Neural progenitor cell (in vitro differentiated cells): Measurements from ENCODE around the gene PIP4K2A. TPM values are rescaled to one million over a fixed set of nuclear protein-coding genes. Genes with fewer than 3 reads are reported as not detected.

Experiments
- DNase-seq: peaks from one replicate; pipeline ENCODE4 v3.0.0-alpha.2; 2016; ENCODE audit warnings: low spot score
- H2AFZ ChIP-seq: fragments of 200-600 bp; sonication (generic); replicated peaks from 2 replicates; pipeline ENCODE4 v1.6.1; 2016; ENCODE audit warnings: antibody characterized with exemption
- H3F3A ChIP-seq: fragments of 200-600 bp; sonication (generic); 2 replicates; pipeline ENCODE4 v1.6.1; 2016; ENCODE audit warnings: antibody characterized with exemption, low read depth
- H3K27ac ChIP-seq: fragments of 200-600 bp; sonication (generic); 2 replicates; pipeline ENCODE4 v1.5.1; 2016; ENCODE audit warnings: mild to moderate bottlenecking
- H3K27me3 ChIP-seq: fragments of 200-600 bp; sonication (generic); 2 replicates; pipeline ENCODE4 v1.6.1; 2016; ENCODE audit warnings: mild to moderate bottlenecking, moderate library complexity
- H3K36me3 ChIP-seq: fragments of 200-600 bp; sonication (generic); 2 replicates; pipeline ENCODE4 v1.5.1; 2016
- H3K4me1 ChIP-seq: fragments of 200-600 bp; sonication (generic); 2 replicates; pipeline ENCODE4 v1.6.1; 2016; ENCODE audit warnings: mixed run types
- H3K4me2 ChIP-seq: fragments of 200-600 bp; sonication (generic); 2 replicates; pipeline ENCODE4 v1.6.1; 2016
- H3K4me3 ChIP-seq: fragments of 200-600 bp; sonication (generic); 2 replicates; pipeline ENCODE4 v1.5.1; 2016
- H3K79me2 ChIP-seq: fragments of 200-600 bp; sonication (generic); 2 replicates; pipeline ENCODE4 v1.6.1; 2016; ENCODE audit warnings: low read depth
- H3K9ac ChIP-seq: fragments of 200-600 bp; sonication (generic); 2 replicates; pipeline ENCODE4 v1.6.1; 2016
- H3K9me3 ChIP-seq: fragments of 200-600 bp; sonication (generic); 2 replicates; pipeline ENCODE4 v1.5.1; 2016; ENCODE audit warnings: low read depth
- H4K20me1 ChIP-seq: fragments of 200-600 bp; sonication (generic); 2 replicates; pipeline ENCODE4 v1.6.1; 2016; ENCODE audit warnings: low read depth
- H3K27ac Mint-ChIP-seq: 3 replicates; pipeline ENCODE4 v1.8.0; 2021; ENCODE audit warnings: mixed read lengths
- H3K27me3 Mint-ChIP-seq: 2 replicates; pipeline ENCODE4 v1.8.0; 2022; ENCODE audit warnings: low read depth, mild to moderate bottlenecking, inconsistent platforms, moderate library complexity, mixed read lengths; ENCODE audit not compliant: insufficient read depth
- H3K36me3 Mint-ChIP-seq: 3 replicates; pipeline ENCODE4 v1.8.0; 2021; ENCODE audit warnings: mixed read lengths
- H3K4me1 Mint-ChIP-seq: 3 replicates; pipeline ENCODE4 v1.8.0; 2021; ENCODE audit warnings: mixed read lengths
- H3K4me3 Mint-ChIP-seq: 3 replicates; pipeline ENCODE4 v1.8.0; 2021; ENCODE audit warnings: mild to moderate bottlenecking, moderate library complexity, mixed read lengths
- H3K9me3 Mint-ChIP-seq: 3 replicates; pipeline ENCODE4 v1.8.0; 2020; ENCODE audit warnings: mixed read lengths
- CTCF ChIP-seq: fragments of 200-600 bp; sonication (generic); IDR thresholded peaks from 2 replicates; pipeline ENCODE4 v1.5.1; 2017; ENCODE audit warnings: antibody characterized with exemption, mild to moderate bottlenecking
- EZH2 ChIP-seq: fragments of 200-600 bp; sonication (generic); IDR thresholded peaks from 2 replicates; pipeline ENCODE4 v1.6.1; 2017; ENCODE audit warnings: antibody characterized with exemption, mild to moderate bottlenecking, moderate library complexity
- EZH2phosphoT487 ChIP-seq: fragments of 200-600 bp; sonication (generic); IDR thresholded peaks from 2 replicates; pipeline ENCODE4 v1.6.1; 2017; ENCODE audit warnings: antibody characterized with exemption
- total RNA-seq: library from RNA; depleted of rRNA; stranded (reverse); fragments of >200 nt; gene quantifications from 2 replicates; pipeline ENCODE4 v1.2.3, GENCODE V29; 2015; ENCODE audit warnings: low replicate concordance

Gene PIP4K2A
- total RNA-seq, 1 donor from 2014 or later, result 37.6 TPM

DNA sequence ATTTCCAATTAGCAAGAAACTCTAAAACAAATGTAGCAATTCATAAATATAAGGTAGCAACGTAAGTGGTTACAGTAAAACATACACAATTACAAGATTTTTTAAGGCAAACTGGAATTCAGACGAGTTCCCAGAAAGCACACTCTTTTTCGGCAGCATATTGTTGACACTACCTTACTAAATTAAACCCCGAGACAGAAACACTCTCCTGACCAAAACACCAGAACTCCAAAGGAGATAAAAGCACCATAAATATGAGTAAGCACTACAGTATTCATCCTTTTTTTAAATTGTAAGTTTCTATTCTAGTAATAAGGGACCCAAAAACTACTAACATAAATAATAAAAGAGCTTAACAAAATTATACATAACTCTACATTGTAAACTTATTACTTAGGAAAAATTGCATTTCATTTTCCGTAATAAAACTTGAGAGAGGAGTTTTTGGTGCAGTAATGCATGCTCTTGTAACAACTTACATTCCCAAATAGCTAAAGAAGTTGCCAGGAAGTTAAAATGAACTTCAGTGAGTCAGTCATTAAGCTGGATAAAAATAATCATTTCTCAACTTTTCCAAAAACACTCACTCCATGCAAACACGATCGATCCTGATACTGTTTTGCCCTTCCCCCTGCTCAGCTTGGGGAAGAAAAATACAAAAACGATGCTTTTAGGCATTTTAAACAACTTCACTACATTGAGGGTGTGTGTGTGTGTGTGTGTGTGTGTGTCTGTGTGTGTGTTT, 2.0 kb downstream of the PIP4K2A start:
- no peak overlapping the region for H2AFZ ChIP-seq
- peaks cover 49% of the 10 kb centered on the region for H4K20me1 ChIP-seq
- Mint-ChIP-seq H3K27ac (no peak overlapping the region), H3K4me1 (peaks cover 16% of the 10 kb centered on the region), H3K27me3 (peaks cover 17% of the 10 kb centered on the region), H3K4me3 (peak overlapping the region; percentile 90), H3K9me3 (no peaks in the 10 kb centered on the region), H3K36me3 (peaks cover 5% of the 10 kb centered on the region)
- H3K9ac ChIP-seq, result no peak overlapping the region
- no peaks in the 10 kb centered on the region for H3K9me3 ChIP-seq
- H3K79me2 ChIP-seq, result peaks cover 65% of the 10 kb centered on the region
- H3K4me3 ChIP-seq, result peak overlapping the region; percentile 71
- no peak for DNase-seq
- peaks cover 34% of the 10 kb centered on the region for H3K27me3 ChIP-seq
- H3K36me3 ChIP-seq, result no peaks in the 10 kb centered on the region
- H3K4me1 ChIP-seq, result peaks cover 9% of the 10 kb centered on the region
- peak overlapping the region; percentile 92 for H3K4me2 ChIP-seq
- TF ChIP-seq CTCF, result no peak
- no peak for TF ChIP-seq EZH2phosphoT487
- no peak overlapping the region for H3K27ac ChIP-seq
- H3F3A ChIP-seq, result peaks cover 8% of the 10 kb centered on the region

DNA sequence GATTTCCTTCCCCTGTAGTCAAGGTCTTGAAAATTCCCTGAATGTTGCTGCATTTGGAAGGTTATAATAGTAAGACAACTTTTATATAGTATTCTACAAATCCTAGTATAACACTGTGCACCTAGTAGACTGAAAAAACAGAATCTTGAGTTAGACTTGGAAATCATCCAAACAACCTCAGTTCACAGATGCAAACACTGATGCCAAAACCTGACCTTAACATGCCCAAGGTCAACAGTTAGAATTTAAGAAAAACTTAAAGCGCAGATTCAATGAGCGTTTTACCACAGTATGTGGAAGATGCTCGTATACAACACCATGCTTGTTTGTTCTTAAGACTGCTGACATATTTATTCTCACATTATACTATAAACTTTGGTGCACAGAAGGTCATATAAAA, 3.0 kb downstream of the PIP4K2A start:
- H3K4me3 ChIP-seq, result no peak overlapping the region
- peaks cover 55% of the 10 kb centered on the region for H4K20me1 ChIP-seq
- Mint-ChIP-seq H3K27ac (no peak overlapping the region), H3K36me3 (peaks cover 5% of the 10 kb centered on the region), H3K4me1 (peaks cover 16% of the 10 kb centered on the region), H3K4me3 (no peak overlapping the region), H3K9me3 (no peaks in the 10 kb centered on the region), H3K27me3 (peaks cover 12% of the 10 kb centered on the region)
- H3K27ac ChIP-seq, result no peak overlapping the region
- H3K4me2 ChIP-seq, result no peak overlapping the region
- H3F3A ChIP-seq, result peaks cover 8% of the 10 kb centered on the region
- no peak for DNase-seq
- H3K9ac ChIP-seq, result no peak overlapping the region
- no peaks in the 10 kb centered on the region for H3K9me3 ChIP-seq
- TF ChIP-seq EZH2 (no peak), CTCF (no peak), EZH2phosphoT487 (no peak)
- no peak overlapping the region for H2AFZ ChIP-seq
- H3K79me2 ChIP-seq, result peaks cover 75% of the 10 kb centered on the region
- peaks cover 9% of the 10 kb centered on the region for H3K4me1 ChIP-seq
- H3K36me3 ChIP-seq, result no peaks in the 10 kb centered on the region
- H3K27me3 ChIP-seq, result peaks cover 34% of the 10 kb centered on the region

DNA sequence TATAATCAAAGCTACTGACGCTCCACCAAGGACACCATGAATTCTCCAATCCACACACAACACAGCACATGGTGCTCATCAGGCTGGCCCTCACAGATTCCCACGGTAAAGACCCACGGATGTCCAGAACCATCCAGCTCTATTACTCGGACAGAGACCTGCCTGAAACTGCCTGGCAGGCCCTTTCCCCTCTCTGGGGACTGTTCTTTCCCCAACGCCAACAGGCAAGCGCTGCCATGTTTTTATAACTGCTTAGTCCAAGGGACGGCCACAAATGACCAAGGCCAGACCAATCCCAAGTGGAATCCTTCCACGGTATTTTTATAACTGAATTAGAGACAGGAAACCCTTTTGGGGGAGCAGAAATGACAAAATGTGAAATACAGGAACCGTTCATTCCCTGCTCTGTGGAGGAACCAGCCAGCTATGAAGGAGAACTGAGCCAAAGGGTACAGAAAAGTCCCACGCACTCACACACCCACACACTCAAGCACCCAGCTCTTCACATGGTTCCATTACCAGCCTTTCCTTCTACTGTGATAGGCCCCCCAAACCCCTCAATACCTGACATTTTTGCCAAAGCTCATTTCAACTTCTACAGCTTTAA, 4.1 kb downstream of the PIP4K2A start:
- no peak overlapping the region for H3K4me3 ChIP-seq
- no peak overlapping the region for H3K4me3 Mint-ChIP-seq
- no peaks in the 10 kb centered on the region for H3K36me3 ChIP-seq
- no peak for DNase-seq
- TF ChIP-seq EZH2phosphoT487 (no peak), CTCF (no peak), EZH2 (no peak)
- no peaks in the 10 kb centered on the region for H3K9me3 Mint-ChIP-seq
- H3K27me3 Mint-ChIP-seq, result peaks cover 7% of the 10 kb centered on the region
- no peak overlapping the region for H3K27ac ChIP-seq
- H2AFZ ChIP-seq, result no peak overlapping the region
- H3K9me3 ChIP-seq, result no peaks in the 10 kb centered on the region
- peaks cover 27% of the 10 kb centered on the region for H3K27me3 ChIP-seq
- H3K79me2 ChIP-seq, result peaks cover 86% of the 10 kb centered on the region
- no peak overlapping the region for H3K9ac ChIP-seq
- H3K4me2 ChIP-seq, result no peak overlapping the region
- H3K36me3 Mint-ChIP-seq, result peaks cover 4% of the 10 kb centered on the region
- H3K4me1 ChIP-seq, result peaks cover 9% of the 10 kb centered on the region
- H3F3A ChIP-seq, result peaks cover 5% of the 10 kb centered on the region
- peaks cover 61% of the 10 kb centered on the region for H4K20me1 ChIP-seq
- peaks cover 14% of the 10 kb centered on the region for H3K4me1 Mint-ChIP-seq
- no peak overlapping the region for H3K27ac Mint-ChIP-seq
